NB4 (cell line): ENCODE results near the gene TAF1B.

Experiments used
- DNase-seq: peaks from one replicate; pipeline ENCODE4 v3.0.0; 2010; ENCODE audit warnings: low read depth
- H3K4me3 ChIP-seq: one replicate; pipeline ENCODE4 v1.5.1; 2011; ENCODE audit warnings: mild to moderate bottlenecking, low read depth, low read length, moderate library complexity
- CTCF ChIP-seq: IDR thresholded peaks from one replicate; pipeline ENCODE4 v1.5.1; 2012; ENCODE audit warnings: low read depth, low read length
- MYC ChIP-seq: IDR thresholded peaks from 2 replicates; pipeline ENCODE4 v1.6.1; 2011; ENCODE audit warnings: low read depth, low read length
- POLR2A ChIP-seq: IDR thresholded peaks from 2 replicates; pipeline ENCODE4 v1.6.1; 2011; ENCODE audit warnings: mild to moderate bottlenecking; ENCODE audit not compliant: insufficient read length; ENCODE audit errors: extremely low read depth
- TF ChIP-seq, protein P1 (sequence below): IDR thresholded peaks from 2 replicates; pipeline ENCODE4 v1.6.1; 2011; ENCODE audit warnings: low read depth, low read length

TAF1B gene

DNA sequence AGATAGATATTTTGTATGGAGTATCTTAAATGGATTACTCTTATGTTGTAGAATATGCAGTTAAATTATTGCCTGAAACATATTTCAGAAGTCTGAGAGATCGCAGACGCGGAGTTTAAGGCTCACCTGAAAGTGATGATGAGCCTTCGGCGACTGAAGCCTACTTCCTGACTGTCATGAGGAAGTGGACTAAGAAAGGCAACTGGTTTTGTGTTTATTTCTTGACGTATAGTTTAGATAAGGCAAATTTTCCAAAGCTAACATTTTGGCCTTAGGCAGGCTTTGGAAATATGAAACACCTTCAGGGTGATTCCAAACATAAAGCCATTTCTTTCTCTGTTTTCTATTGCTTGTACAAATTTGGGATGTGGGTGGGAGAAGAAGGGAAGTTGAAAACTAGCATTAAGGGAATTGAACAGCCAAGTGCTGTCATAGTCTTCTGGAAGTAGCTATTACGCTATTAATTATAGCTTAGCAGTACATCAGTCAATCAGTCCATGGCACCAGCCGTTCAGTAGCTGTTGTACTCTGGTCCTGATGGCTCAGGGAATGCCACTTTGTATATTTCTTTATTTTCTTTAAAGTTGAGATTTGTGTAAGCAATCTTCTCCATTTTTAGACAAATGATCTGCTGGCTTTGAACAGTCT lies 109.7 kb downstream of the TAF1B start:
- H3K4me3 ChIP-seq, result no peak overlapping the region
- no peak for DNase-seq
- TF ChIP-seq, protein P1, sequence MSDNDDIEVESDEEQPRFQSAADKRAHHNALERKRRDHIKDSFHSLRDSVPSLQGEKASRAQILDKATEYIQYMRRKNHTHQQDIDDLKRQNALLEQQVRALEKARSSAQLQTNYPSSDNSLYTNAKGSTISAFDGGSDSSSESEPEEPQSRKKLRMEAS, result no peak
- TF ChIP-seq MYC (no peak), CTCF (no peak), POLR2A (no peak)

DNA sequence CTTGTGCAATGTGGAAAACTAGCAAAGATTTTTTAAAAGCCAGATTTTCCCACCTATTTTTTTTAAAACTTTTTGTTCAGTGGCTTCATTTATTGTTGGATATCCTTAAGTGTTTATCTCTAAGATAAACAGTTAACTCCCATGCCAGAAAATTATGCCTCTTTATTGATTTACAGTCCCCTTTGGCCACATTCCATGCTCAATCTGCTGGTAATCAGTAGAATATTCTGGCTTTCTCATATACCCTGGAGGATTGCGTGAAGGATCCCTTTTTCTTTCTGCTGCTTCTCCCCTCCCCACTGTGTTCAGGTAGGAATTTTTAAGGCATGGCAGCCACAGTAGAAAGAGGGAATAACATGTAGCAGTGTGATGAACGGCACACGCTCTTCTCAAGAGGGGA lies 110.9 kb downstream of the TAF1B start:
- DNase-seq, result no peak
- H3K4me3 ChIP-seq, result no peak overlapping the region
- TF ChIP-seq MYC (no peak), CTCF (no peak), POLR2A (no peak)
- TF ChIP-seq, protein P1, result no peak

DNA sequence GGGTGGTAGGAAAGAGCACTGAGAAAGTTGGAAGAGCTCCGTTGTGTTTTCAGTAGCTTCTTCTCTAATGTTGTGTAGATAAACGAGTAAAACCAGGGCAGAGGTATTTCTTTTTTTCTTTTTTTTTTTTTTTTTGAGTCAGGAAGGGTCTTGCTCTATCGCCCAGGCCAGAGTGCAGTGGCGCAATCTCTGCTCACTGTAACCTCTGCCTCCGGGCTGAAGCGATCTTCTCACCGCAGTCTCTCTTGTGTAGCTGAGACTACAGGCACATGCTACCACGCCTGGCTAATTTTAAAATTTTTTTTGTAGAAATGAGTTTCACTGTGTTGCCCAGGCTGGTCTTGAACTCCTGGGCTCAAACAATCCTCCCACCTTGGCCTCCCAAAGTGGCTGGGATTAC lies 114.8 kb downstream of the TAF1B start:
- DNase-seq, result no peak
- H3K4me3 ChIP-seq, result no peak overlapping the region
- TF ChIP-seq CTCF (no peak), POLR2A (no peak), MYC (no peak)
- TF ChIP-seq, protein P1, result no peak

GRCh38 chr2:9959262-9959661 lies 116.0 kb downstream of the TAF1B start:
- H3K4me3 ChIP-seq, result no peak overlapping the region
- no peak for DNase-seq
- TF ChIP-seq, protein P1, result no peak
- no peak for TF ChIP-seq POLR2A
- TF ChIP-seq CTCF, result no peak
- no peak for TF ChIP-seq MYC

- TF ChIP-seq MYC (no peak), CTCF (no peak), POLR2A (no peak)
- TF ChIP-seq, protein P1, result no peak
- H3K4me3 ChIP-seq, result no peak overlapping the region
- DNase-seq, result no peak
These were observed 117.7 kb downstream of the TAF1B start for GRCh38 chr2:9961013-9961412.

DNA sequence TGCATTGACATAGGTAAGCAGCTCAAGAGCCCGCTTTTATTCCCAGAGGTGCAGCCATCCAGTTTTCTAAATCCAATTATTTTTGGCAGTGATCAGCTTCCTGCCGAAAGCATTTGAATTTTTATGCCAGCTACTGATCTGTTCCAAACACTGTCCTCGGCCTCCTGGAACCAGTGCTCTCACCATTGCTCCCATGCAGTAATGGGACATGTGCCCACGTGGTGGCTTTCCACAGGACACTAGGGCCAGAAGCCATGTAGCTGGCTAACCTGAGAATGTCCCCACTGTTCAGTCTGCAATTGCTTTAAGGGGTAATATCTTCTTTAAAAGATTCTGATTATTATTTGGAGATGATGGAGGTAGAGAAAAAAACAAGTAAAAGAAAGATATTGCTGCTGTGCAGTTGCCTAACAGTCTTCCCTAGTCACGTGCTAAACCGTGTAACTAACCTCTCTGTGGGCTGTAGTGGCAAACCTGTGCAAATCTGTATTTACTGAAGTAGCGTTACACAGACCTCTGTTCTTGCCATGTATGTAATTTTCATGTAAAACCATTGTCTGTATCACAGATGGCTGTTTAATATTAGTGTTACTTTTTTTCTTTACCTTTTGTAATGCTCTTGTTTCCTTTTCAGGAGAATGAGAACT lies 121.2 kb downstream of the TAF1B start:
- no peak overlapping the region for H3K4me3 ChIP-seq
- TF ChIP-seq MYC, result no peak
- DNase-seq, result no peak
